LHCN-M2 (cell line): Measurements from ENCODE around the gene CCDC91. TPM values are rescaled to one million over a fixed set of nuclear protein-coding genes. Genes with fewer than 3 reads are reported as not detected.
A peak's percentile ranks its signal among the peaks of the same experiment; 100 is the strongest.
"Not testable (repeated sequence)": the region's sequence is repeated elsewhere in the genome, so short reads cannot be mapped to it uniquely, and the experiment has no call there.

Experiments
- DNase-seq: peaks from one replicate; pipeline ENCODE4 v3.0.0-alpha.2; 2012; ENCODE audit warnings: low read depth
- total RNA-seq: library from RNA; depleted of rRNA; stranded (reverse); fragments of >200 nt; gene quantifications from 2 replicates; pipeline ENCODE4 v1.2.3, GENCODE V29; 2014

The CCDC91 gene
- total RNA-seq, 1 experiment from 2014 or later, result 13.9 TPM

- no peak for DNase-seq
Measured at GRCh38 chr12:28286352-28286751, 96.1 kb downstream of the CCDC91 start.

- DNase-seq, result no peak
Measured at GRCh38 chr12:28290262-28290661, 100.0 kb downstream of the CCDC91 start.

GRCh38 chr12:28292699-28293098 lies 102.4 kb downstream of the CCDC91 start:
- DNase-seq, result no peak

GRCh38 chr12:28294300-28294699 lies 104.0 kb downstream of the CCDC91 start:
- DNase-seq, result no peak

GRCh38 chr12:28296287-28296686 lies 106.0 kb downstream of the CCDC91 start:
- DNase-seq, result no peak

- no peak for DNase-seq
Measured at GRCh38 chr12:28303192-28303591, 112.9 kb downstream of the CCDC91 start.

GRCh38 chr12:28306535-28306934 lies 116.3 kb downstream of the CCDC91 start:
- no peak for DNase-seq

GRCh38 chr12:28308891-28309290 lies 118.6 kb downstream of the CCDC91 start:
- DNase-seq, result no peak

GRCh38 chr12:28313631-28314030 lies 123.4 kb downstream of the CCDC91 start:
- peak; percentile 94 for DNase-seq

- no peak for DNase-seq
Measured at GRCh38 chr12:28316049-28316448, 125.8 kb downstream of the CCDC91 start.

GRCh38 chr12:28318273-28318672 lies 128.0 kb downstream of the CCDC91 start:
- no peak for DNase-seq

GRCh38 chr12:28320353-28320752 lies 130.1 kb downstream of the CCDC91 start:
- DNase-seq, result no peak

- no peak for DNase-seq
Measured at GRCh38 chr12:28327722-28328121, 137.5 kb downstream of the CCDC91 start.

- no peak for DNase-seq
Measured at GRCh38 chr12:28328967-28329366, 138.7 kb downstream of the CCDC91 start.

GRCh38 chr12:28329727-28330126 lies 139.5 kb downstream of the CCDC91 start:
- not testable (repeated sequence) for DNase-seq

GRCh38 chr12:28330232-28330631 lies 140.0 kb downstream of the CCDC91 start:
- DNase-seq, result not testable (repeated sequence)

GRCh38 chr12:28331130-28331529 lies 140.9 kb downstream of the CCDC91 start:
- DNase-seq, result peak; percentile 77

GRCh38 chr12:28340261-28341045 lies 150.2 kb downstream of the CCDC91 start:
- peak; percentile 31 for DNase-seq

GRCh38 chr12:28343713-28344112 lies 153.5 kb downstream of the CCDC91 start:
- no peak for DNase-seq

- no peak for DNase-seq
Measured at GRCh38 chr12:28346567-28346966, 156.3 kb downstream of the CCDC91 start.

GRCh38 chr12:28349196-28349595 lies 158.9 kb downstream of the CCDC91 start:
- no peak for DNase-seq

- DNase-seq, result no peak
Measured at GRCh38 chr12:28350502-28350901, 160.2 kb downstream of the CCDC91 start.

GRCh38 chr12:28351414-28351813 lies 161.2 kb downstream of the CCDC91 start:
- no peak for DNase-seq

- no peak for DNase-seq
Measured at GRCh38 chr12:28355161-28355560, 164.9 kb downstream of the CCDC91 start.
